Measurements from ENCODE around the gene ZNF263.

DNA sequence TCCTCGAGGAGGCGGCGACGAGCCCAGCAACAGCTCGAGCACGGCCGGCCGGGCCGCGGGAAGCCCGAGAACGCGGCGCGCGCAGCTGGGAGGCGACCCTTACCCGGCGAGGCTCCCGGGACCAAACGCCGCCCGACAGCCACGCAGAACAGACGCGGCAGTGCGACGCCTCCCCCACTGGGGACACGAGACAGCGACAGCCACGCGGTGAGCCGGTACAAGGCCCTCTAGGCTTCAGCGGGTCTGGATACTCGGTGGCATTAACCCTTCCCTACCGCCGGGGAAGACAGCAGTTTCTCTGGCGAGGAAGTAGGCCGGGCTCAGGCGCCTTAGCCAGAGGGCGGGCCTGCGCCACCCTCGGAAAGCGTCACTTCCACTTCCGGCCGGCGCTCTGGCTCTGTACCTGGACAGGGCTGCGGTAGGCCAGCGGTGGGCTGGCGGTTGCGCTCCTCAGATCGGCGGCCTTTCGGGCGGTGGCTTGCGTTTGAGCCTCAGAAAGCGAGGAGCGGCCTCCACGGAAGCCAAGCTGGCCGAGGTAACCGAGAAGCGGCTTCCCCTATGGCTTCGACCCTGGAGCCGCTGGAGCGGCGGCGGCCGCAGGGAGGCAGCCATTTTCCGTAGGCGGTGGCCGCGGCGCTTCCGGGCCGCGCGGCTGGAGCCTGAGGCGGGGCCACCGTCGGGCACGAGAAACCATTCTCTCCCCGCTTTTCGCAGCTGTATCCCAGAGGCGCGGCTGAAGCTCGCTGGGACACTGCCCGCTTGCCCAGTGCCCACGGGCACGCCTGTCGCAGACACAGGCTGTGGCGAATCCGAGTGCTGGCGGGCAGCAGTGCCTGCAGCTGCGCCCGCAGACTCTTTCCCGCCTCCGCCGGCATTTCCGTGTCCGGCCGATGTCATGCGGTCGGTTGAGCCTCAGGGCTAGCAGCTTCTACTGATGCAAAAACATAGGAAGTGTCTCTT lies 22.1 kb downstream of the ZNF263 start, which contains the start of the genes TIGD7 and ZNF75A:
- TF ChIP-seq CTCF (conservative IDR thresholded peaks at IDR 0.05) (peak; percentile 15), ZFX (IDR thresholded peaks at IDR 0.05) (peak; percentile 81)

Measured in C4-2B (cell line).